ENCODE results near the gene RAD51B. TPM values are rescaled to one million over a fixed set of nuclear protein-coding genes. Genes with fewer than 3 reads are reported as not detected.

Gene RAD51B
- total RNA-seq, 4 donors from 2014 or later: 5.0 to 31.8 (median 20.6) TPM

DNA sequence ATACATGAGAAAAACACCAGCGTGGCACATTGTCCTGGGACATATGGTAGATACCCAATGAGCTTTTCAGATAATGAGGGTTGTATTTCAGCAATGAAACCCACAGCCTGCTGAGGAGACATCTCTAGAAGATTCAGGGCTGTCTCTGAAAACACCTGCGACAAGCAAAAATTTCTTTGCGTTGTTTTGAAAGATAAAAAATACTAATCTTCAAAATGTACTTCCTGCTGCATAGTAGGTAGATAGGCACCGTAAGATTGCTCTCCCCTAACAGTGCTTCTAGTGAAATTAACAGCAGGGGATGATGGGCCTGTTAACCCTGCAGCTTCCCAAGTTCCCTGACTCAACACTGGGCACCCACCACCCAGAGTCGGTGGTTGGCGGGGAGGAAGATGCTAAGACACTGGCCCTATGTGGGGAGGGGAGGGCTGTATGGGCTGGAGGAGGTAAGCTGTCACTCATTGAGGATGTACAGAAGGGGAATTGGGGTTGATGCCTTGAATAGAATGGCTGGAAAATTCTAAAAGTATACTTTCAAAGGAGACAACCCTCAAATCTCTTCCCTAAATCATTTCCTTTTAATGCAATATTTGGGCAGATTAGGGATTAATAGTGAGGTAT, 953.3 kb downstream of the RAD51B start:
- no peaks in the 10 kb centered on the region for H3K9me3 ChIP-seq
- TF ChIP-seq, protein P1, sequence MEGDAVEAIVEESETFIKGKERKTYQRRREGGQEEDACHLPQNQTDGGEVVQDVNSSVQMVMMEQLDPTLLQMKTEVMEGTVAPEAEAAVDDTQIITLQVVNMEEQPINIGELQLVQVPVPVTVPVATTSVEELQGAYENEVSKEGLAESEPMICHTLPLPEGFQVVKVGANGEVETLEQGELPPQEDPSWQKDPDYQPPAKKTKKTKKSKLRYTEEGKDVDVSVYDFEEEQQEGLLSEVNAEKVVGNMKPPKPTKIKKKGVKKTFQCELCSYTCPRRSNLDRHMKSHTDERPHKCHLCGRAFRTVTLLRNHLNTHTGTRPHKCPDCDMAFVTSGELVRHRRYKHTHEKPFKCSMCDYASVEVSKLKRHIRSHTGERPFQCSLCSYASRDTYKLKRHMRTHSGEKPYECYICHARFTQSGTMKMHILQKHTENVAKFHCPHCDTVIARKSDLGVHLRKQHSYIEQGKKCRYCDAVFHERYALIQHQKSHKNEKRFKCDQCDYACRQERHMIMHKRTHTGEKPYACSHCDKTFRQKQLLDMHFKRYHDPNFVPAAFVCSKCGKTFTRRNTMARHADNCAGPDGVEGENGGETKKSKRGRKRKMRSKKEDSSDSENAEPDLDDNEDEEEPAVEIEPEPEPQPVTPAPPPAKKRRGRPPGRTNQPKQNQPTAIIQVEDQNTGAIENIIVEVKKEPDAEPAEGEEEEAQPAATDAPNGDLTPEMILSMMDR (IDR thresholded peaks at IDR 0.05): no peak
- no peak for TF ChIP-seq EP300 (IDR thresholded peaks at IDR 0.05; ENCODE audit: low read depth)
- TF ChIP-seq POLR2AphosphoS5 (IDR thresholded peaks at IDR 0.05): no peak
- no peak for TF ChIP-seq POLR2A (IDR thresholded peaks at IDR 0.05)
- no peak overlapping the region for H3K27ac ChIP-seq
- H3K4me1 ChIP-seq: peaks cover 0 to 6% (median 0%) of the 10 kb centered on the region in 4 donors
- no peaks in the 10 kb centered on the region for H3K27me3 ChIP-seq
- H3K4me3 ChIP-seq: no peak overlapping the region
- DNase-seq: no peak
- intact Hi-C loops (cut with DNase I; ENCODE audit: low total_unique reads): no loop called here
- WGBS, 2 donors (ENCODE audit: low coverage in 1 of 2): 58 to 91% methylated on average over 2 to 6 of the region's 6 CpGs
- in situ Hi-C loops (cut with MboI; ENCODE audit: low pct_ligation_motif_present in 1 of 4, low pct_unique_long_range_greater_than_20kb in 1 of 4, low sequenced_read_pairs in 3 of 4): no loop called here
- H3K36me3 ChIP-seq: no peaks in the 10 kb centered on the region

DNA sequence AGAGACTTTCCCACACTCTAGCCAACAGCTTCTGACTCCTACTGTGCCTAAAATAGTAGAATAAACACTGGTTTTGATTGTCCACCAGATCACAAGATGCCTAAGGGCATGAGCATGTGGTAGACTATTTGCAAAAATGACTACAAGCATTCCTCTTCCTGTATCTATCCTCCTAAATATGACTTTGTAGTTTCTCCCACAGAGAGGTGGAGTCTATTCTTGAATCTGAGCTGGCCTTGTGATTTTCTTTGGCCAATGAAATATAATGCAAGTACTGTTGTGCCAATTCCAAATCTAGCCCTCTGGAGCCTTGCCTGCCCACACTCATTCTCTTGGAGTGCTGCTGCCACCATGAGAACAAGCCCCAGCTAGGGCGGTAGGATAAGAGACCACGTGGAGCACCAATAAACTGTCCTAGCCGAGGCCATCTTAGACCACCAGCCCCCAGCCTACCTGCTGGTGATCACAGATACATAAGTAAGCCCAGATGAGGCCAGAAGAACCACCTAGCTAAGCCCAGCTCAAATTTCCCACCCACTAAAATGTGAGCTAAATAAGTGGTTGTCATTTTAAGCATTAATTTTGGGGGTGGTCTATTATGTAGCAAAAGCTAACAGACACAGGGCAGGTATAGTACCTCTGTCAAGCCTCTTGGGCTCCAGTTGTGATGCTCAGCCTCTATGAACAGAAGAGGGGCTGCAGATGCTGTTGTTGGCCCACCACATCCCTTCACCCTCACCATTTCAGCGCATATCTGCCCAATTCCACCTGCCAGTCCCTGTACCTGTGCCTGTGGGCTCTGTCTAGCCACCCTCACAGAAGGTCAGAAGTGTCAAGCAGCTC, 955.4 kb downstream of the RAD51B start:
- Histone ChIP-seq H3K9me3 (no peaks in the 10 kb centered on the region), H3K36me3 (no peaks in the 10 kb centered on the region), H3K27me3 (no peaks in the 10 kb centered on the region), H3K4me1 (peaks cover 11 to 26% (median 16%) of the 10 kb centered on the region in 4 donors), H3K4me3 (no peak overlapping the region), H3K27ac (no peak overlapping the region)
- WGBS, 2 donors (ENCODE audit: low coverage in 1 of 2): 92% methylated on average over 4 of the region's 4 CpGs; no CpG with 5 or more reads in 1 of the 2 donors
- DNase-seq: no peak
- intact Hi-C loops (cut with DNase I; ENCODE audit: low total_unique reads): no loop called here
- TF ChIP-seq EP300 (IDR thresholded peaks at IDR 0.05; ENCODE audit: low read depth): no peak
- TF ChIP-seq, protein P1 (IDR thresholded peaks at IDR 0.05): no peak
- no peak for TF ChIP-seq POLR2AphosphoS5 (IDR thresholded peaks at IDR 0.05)
- TF ChIP-seq POLR2A (IDR thresholded peaks at IDR 0.05): no peak
- in situ Hi-C loops (cut with MboI; ENCODE audit: low pct_ligation_motif_present in 1 of 4, low pct_unique_long_range_greater_than_20kb in 1 of 4, low sequenced_read_pairs in 3 of 4): no loop called here

DNA sequence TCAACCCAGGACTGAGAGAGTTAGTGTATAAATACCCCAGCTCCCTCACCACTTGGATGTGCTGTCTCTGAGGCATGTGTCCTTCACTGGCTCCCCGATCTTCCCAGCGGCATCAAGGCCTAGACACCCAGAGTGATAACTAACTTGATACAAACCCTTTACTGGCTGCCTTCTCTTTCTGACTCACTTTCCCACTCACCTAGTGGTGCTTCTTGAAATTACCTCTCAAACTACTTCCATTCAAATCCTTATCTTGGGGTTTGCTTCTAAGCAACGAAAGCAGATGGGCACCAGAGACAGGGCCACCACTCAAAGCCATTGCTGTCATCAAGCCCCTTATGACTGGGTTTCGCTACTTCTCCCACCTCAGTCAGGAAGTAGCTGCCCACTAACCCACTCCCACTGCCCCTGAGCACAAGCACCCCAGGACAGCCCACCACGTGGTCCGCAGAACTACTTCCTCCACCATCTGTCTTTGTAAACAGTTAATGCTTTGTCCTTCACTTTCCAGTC, 956.1 kb downstream of the RAD51B start:
- DNase-seq: no peak
- TF ChIP-seq EP300 (IDR thresholded peaks at IDR 0.05; ENCODE audit: low read depth) (no peak), POLR2A (IDR thresholded peaks at IDR 0.05) (no peak), POLR2AphosphoS5 (IDR thresholded peaks at IDR 0.05) (no peak)
- TF ChIP-seq, protein P1 (IDR thresholded peaks at IDR 0.05): peak in 1 of 5 experiments; percentile 21
- WGBS, 2 donors (ENCODE audit: low coverage in 1 of 2): 92 to 100% methylated on average over 3 to 6 of the region's 6 CpGs
- H3K36me3 ChIP-seq: no peaks in the 10 kb centered on the region
- in situ Hi-C loops (cut with MboI; ENCODE audit: low pct_ligation_motif_present in 1 of 4, low pct_unique_long_range_greater_than_20kb in 1 of 4, low sequenced_read_pairs in 3 of 4): no loop called here
- H3K27me3 ChIP-seq: no peaks in the 10 kb centered on the region
- no peaks in the 10 kb centered on the region for H3K9me3 ChIP-seq
- H3K27ac ChIP-seq: no peak overlapping the region
- H3K4me1 ChIP-seq: peaks cover 17 to 33% (median 23%) of the 10 kb centered on the region in 4 donors
- intact Hi-C loops (cut with DNase I; ENCODE audit: low total_unique reads): no loop called here
- no peak overlapping the region for H3K4me3 ChIP-seq

DNA sequence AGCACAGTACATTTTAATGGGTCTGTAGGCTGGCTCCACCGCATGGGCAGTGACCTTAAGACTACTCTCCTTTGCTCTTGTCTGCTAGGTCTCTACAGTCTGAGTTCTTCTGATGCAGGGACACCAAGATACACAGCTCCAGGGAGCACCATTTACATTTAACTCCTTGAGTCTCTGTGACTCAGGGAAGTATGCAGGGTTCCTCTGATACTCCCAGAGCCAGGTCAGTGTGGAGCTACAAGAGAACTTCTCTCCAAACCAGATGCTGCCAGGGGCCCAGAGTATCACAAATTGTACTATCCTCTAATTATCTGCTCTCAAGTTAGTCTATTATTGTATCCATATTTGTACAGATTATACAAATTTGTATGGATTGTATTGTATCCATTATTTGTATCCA, 958.1 kb downstream of the RAD51B start:
- H3K27me3 ChIP-seq: no peaks in the 10 kb centered on the region
- no peaks in the 10 kb centered on the region for H3K9me3 ChIP-seq
- no peak overlapping the region for H3K4me3 ChIP-seq
- H3K27ac ChIP-seq: peak overlapping the region; percentile 97 to 100 (median 98)
- no peak for TF ChIP-seq POLR2AphosphoS5 (IDR thresholded peaks at IDR 0.05)
- no peak for TF ChIP-seq POLR2A (IDR thresholded peaks at IDR 0.05)
- TF ChIP-seq, protein P1 (IDR thresholded peaks at IDR 0.05): no peak
- TF ChIP-seq EP300 (IDR thresholded peaks at IDR 0.05; ENCODE audit: low read depth): no peak
- no peak for DNase-seq
- H3K36me3 ChIP-seq: no peaks in the 10 kb centered on the region
- 88% methylated on average over 1 of the region's 1 CpG; no CpG with 5 or more reads in 1 of the 2 donors for WGBS, 2 donors (ENCODE audit: low coverage in 1 of 2)
- H3K4me1 ChIP-seq: peaks cover 32 to 46% (median 38%) of the 10 kb centered on the region in 4 donors
- in situ Hi-C loops (cut with MboI; ENCODE audit: low pct_ligation_motif_present in 1 of 4, low pct_unique_long_range_greater_than_20kb in 1 of 4, low sequenced_read_pairs in 3 of 4) (no loop called here), intact Hi-C loops (cut with DNase I; ENCODE audit: low total_unique reads) (no loop called here)
